HG03175 (cell line): ENCODE measurements around the gene SLC9A9.

Experiments used
- ATAC-seq: cut with Tn5 transposase; IDR thresholded peaks from one replicate; pipeline ENCODE4 v1.9.1; 2021; ENCODE audit warnings: mild to moderate bottlenecking, moderate library complexity; ENCODE audit not compliant: unreplicated experiment

Gene SLC9A9

GRCh38 chr3:143367171-143367570 is 481.1 kb downstream of the SLC9A9 start:
- no peak for ATAC-seq

GRCh38 chr3:143366672-143367071 is 481.6 kb downstream of the SLC9A9 start:
- ATAC-seq: no peak

GRCh38 chr3:143363949-143364348 is 484.3 kb downstream of the SLC9A9 start:
- no peak for ATAC-seq

GRCh38 chr3:143363276-143363675 is 485.0 kb downstream of the SLC9A9 start:
- no peak for ATAC-seq

- ATAC-seq: no peak
Measured at GRCh38 chr3:143362115-143362991, 485.9 kb downstream of the SLC9A9 start.

- ATAC-seq: no peak
Measured at GRCh38 chr3:143361589-143361988, 486.7 kb downstream of the SLC9A9 start.

- ATAC-seq: no peak
Measured at GRCh38 chr3:143360244-143360643, 488.0 kb downstream of the SLC9A9 start.

GRCh38 chr3:143358793-143359491 is 489.3 kb downstream of the SLC9A9 start:
- no peak for ATAC-seq

- no peak for ATAC-seq
Measured at GRCh38 chr3:143358155-143358792, 490.0 kb downstream of the SLC9A9 start.

- ATAC-seq: no peak
Measured at GRCh38 chr3:143357700-143358099, 490.6 kb downstream of the SLC9A9 start.

GRCh38 chr3:143356839-143357238 is 491.4 kb downstream of the SLC9A9 start:
- no peak for ATAC-seq

- ATAC-seq: no peak
Measured at GRCh38 chr3:143354342-143354741, 493.9 kb downstream of the SLC9A9 start.

- ATAC-seq: no peak
Measured at GRCh38 chr3:143352850-143353550, 495.3 kb downstream of the SLC9A9 start.

GRCh38 chr3:143351895-143352608 is 496.2 kb downstream of the SLC9A9 start:
- ATAC-seq: no peak

GRCh38 chr3:143351354-143351753 is 496.9 kb downstream of the SLC9A9 start:
- ATAC-seq: no peak

GRCh38 chr3:143349455-143349854 is 498.8 kb downstream of the SLC9A9 start:
- ATAC-seq: no peak

- ATAC-seq: no peak
Measured at GRCh38 chr3:143348486-143349327, 499.6 kb downstream of the SLC9A9 start.

GRCh38 chr3:143344516-143345165 is 503.6 kb downstream of the SLC9A9 start:
- ATAC-seq: no peak

GRCh38 chr3:143343944-143344343 is 504.3 kb downstream of the SLC9A9 start:
- ATAC-seq: no peak
